Measurements from ENCODE around the gene ASAP3.
"Not testable (repeated sequence)": the region's sequence is repeated elsewhere in the genome, so short reads cannot be mapped to it uniquely, and the experiment has no call there.

ASAP3 gene

DNA sequence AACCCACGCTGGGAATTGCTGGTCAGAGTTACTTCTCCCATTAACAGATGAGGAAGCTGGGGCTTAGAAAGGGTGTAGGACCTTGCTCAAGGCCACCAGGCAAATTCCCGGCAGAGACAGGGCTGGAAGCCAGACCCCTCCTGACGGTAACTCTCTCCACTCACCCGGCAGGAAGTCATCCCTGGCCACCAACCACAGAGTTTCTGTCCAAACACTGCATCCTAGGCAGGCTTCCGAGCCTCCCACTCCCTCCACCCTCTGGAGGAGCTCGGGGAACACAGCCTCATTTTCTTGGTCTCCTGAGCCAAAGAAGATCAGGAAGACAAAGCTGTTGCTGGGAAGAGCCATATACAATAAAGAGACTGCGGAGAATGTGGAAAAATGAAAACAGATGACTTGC lies 89.3 kb downstream of the ASAP3 start:
- no peak for DNase-seq (ENCODE audit: low spot score)

DNA sequence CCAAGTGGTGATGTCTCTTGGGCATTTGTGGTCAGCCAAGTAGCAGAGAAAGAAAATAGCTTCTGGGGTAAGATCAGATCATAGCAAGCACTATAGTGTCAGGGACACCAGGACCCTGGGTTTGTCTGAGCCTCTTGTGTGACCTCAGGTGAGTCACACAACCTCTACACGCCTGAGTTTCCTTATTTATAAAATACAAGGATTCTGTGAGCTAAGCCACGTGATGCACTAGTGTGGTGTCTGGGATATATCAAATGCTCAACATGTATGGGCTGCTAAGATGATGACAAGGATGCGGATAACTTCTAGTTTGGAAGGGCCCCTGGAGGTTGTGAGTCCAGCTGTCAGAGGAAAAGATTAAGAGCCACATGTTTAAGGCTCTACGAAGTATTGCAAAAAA lies 89.8 kb downstream of the ASAP3 start:
- DNase-seq (ENCODE audit: low spot score) = no peak

- DNase-seq (ENCODE audit: low spot score) = no peak
Observed at GRCh38 chr1:23393706-23394105, 90.3 kb downstream of the ASAP3 start.

DNA sequence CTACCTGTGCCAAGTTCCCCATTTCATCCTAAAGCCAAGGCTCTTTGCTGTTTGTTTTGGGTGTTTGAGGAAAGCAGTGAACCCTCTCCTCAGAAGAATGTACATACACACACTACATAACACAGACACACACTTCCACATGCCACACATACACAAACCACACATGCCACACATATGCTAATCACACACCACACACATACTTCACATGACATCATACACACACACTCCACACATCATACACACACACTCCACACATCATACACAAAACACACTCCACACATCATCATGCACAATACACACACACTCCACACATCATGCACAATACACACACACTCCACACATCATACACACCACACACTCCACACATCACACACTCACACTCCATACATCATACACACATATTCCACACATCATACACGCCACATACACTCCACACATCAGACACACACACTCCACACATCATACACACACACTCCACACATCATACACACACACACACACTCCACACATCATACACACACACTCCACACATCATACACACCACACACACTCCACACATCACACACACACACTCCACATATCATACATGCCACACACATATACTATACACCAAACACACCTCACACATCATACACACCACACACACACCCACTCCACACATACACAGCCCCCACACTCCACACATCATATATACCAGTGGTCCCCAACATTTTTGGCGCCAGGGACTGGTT lies 91.7 kb downstream of the ASAP3 start:
- no peak for DNase-seq (ENCODE audit: low spot score)

DNA sequence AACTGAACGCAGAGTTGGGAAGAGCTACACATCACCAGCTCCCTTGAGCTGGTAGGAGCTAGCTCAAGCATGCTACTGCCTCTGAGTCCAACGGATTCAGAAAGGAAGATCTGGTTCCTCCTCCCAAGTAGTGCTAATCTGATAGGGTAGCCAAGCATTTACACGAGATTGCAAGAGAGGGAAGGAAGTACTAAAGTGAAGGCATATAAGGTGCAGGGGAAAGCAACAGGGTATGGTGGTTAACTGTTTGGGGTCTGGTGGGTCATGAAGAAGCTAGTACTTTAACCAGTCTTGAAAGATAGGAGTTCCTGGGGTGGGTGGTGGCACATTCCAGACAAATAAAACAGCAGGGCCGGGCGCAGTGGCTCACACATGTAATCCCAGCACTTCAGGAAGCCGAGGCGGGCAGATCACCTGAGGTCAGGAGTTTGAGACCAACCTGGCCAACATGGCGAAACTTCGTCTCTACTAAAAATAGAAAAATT lies 94.1 kb downstream of the ASAP3 start:
- DNase-seq (ENCODE audit: low spot score) = no peak

DNA sequence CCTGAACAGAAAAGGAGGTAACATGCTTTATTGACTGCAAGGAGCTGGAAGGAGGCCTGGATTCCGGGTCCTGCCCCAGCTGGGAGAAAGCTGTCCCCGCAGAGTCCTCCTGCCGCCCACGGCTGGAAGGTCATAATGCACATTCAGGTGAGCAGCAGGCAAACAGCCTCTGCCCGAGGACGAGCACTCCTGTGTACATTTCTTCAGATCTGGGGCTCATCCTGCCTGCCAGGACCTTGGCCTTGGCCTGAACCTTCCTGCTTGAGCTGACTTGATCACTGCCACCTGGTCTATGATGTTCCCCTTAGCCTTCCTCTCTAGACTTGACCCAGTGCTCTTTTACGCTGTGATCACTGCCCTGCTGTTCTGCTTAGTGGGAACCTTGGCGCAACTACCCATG lies 96.5 kb downstream of the ASAP3 start:
- no peak for DNase-seq (ENCODE audit: low spot score)

GRCh38 chr1:23385119-23385621 lies 98.8 kb downstream of the ASAP3 start:
- no peak for DNase-seq (ENCODE audit: low spot score)

- DNase-seq (ENCODE audit: low spot score) = no peak
Observed at GRCh38 chr1:23384312-23385058, 99.5 kb downstream of the ASAP3 start.

- no peak for DNase-seq (ENCODE audit: low spot score)
Observed at GRCh38 chr1:23383577-23384311, 100.2 kb downstream of the ASAP3 start.

GRCh38 chr1:23381233-23381885 lies 102.6 kb downstream of the ASAP3 start:
- no peak for DNase-seq (ENCODE audit: low spot score)

- no peak for DNase-seq (ENCODE audit: low spot score)
Observed at GRCh38 chr1:23380719-23381118, 103.3 kb downstream of the ASAP3 start.

GRCh38 chr1:23380236-23380635 lies 103.7 kb downstream of the ASAP3 start:
- DNase-seq (ENCODE audit: low spot score) = not testable (repeated sequence)
